Subcutaneous adipose tissue (tissue), 4 donors: ENCODE results near the gene CACNA1H. TPM values are rescaled to one million over a fixed set of nuclear protein-coding genes. Genes with fewer than 3 reads are reported as not detected.

Source experiments
- CTCF ChIP-seq: fragments of 450-650 bp; IDR thresholded peaks from one replicate; pipeline ENCODE4 v1.5.1; 2016; ENCODE audit warnings: low read depth, mild to moderate bottlenecking, control low read depth, antibody characterized with exemption, moderate library complexity
- total RNA-seq, 4 donors: library from RNA; depleted of rRNA; stranded (reverse); fragments of >200 nt; gene quantifications; one replicate each; pipeline ENCODE4 v1.1.0, GENCODE V29; 2016

Gene CACNA1H
- total RNA-seq, 4 donors from 2014 or later = 0.51 to 13.9 (median 3.1) TPM

DNA sequence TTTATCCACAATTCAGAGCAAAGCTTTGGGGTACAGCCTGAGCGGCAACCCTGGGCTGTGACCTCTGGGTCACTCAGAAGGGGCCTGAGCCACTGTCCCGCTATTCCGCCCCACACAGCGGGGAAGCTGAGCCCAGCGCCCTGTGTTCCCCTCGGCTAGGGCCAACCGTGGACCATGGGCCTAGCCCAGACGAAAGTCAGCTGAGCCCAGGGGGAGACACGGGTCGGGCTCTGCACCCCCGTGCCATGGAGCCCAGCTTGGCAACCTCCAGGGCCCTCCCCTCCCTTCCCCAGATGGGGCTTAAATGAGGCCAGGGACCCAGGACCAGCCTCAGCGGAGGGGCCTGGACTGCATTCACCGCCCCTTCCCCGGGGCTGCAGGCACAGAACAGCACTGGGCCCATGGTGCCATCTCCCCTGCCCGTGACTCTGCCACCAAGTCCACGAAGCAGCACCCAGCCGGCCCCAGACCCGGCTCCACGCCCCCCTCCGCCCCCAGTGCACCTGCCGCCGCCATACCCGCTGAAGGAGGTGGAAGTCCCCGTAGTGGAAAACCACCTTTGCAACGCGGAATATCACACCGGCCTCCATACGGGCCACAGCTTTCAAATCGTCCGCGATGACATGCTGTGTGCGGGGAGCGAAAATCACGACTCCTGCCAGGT lies 104.8 kb downstream of the CACNA1H start:
- TF ChIP-seq CTCF = no peak

GRCh38 chr16:1258225-1258600 lies 105.3 kb downstream of the CACNA1H start:
- no peak for TF ChIP-seq CTCF

DNA sequence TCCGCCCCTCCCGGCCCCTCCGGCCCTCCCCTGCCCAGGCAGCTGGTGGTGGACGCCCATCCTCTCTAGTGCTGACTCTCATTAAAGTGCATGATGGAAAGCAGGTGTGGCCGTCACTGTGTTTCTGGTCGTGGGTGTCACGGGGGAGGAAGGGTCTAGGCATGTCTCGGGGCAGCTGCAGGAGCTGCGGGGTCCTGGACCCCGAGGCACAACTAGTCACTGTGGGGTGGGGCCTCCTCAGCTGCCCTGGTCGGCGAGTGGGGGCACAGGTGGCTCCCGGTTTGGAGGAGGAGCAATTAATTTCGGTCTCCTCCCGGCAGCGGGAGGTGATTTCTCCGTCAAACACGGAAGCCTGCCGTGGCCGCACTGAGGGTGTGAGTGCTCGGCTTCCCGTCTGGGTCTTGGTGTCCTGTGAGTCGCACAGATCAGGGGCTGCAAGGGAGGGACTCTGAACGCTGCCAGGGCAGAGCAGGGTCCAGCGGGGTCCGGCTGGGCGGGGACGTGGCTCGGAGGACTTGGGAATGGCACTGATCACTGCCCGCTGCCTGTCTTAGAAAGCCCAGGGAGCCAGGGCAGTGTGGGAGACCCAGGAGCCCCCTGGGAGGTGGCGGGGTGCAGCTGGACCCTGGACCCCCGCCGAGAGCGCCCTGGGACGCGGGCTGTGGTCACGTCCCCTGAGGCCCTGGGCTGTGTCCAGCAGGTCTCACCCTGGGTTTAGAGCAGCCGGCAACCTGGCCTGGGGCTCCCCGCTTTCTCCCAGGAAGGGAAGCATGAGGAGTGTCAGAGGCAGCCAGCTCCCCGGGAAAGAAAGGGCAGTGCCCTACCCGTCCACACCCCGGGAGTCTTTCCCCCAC lies 106.2 kb downstream of the CACNA1H start:
- TF ChIP-seq CTCF = no peak

DNA sequence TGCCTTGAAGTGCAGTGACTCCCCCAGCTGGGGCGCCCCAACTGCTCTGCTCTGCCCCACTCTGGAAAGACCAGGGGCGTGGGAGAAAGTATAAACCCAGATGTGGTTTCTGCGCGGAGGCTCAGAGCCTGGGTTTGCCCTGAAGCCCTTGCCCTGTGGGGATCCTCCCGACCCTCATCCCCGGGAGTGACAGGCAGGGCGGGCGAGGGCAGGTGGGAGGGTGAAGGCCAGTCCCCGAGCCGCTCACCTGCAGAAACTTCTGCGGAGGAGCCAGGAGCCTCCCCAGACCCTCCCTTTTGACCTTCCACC lies 106.8 kb downstream of the CACNA1H start:
- TF ChIP-seq CTCF = no peak

GRCh38 chr16:1260101-1260680 lies 107.3 kb downstream of the CACNA1H start:
- TF ChIP-seq CTCF = no peak

DNA sequence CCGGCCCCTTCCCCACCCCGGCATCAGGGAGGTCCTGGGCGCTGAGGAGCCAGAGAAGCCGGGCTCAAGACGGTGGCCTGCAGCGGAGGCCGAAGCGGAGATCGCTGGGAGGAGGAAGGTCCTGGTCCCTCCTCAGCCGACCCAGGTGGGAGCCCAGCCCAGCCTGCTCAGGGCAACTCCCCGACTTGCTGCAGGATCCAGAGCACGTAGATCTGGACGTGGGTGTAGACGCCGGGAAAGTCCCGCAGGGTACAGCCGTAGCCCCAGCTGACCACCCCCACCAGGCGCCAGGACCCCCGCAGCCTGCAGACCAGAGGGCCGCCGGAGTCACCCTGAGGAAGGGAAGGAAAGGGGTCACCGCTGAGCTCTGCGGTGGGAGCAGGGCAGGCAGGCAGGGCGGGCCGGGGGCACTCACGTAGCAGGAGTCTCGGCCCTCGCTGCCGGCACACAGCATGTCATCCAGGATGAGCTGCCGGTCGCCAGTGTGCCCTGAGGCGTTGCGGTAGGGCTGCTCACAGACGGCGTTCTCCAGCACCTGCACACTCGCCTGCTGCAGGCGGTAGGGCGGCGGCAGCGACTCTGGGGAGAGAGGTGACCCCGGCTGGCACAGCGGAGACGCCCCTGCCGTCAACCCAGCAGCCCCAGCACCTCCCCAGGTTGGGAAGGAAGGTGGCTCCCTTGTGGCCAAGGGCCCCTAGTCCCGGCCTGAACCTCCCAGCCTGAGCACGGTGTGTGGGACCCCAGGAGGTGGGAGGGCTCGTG lies 108.4 kb downstream of the CACNA1H start:
- TF ChIP-seq CTCF = no peak
